ENCODE data around the gene STX8.

DNA sequence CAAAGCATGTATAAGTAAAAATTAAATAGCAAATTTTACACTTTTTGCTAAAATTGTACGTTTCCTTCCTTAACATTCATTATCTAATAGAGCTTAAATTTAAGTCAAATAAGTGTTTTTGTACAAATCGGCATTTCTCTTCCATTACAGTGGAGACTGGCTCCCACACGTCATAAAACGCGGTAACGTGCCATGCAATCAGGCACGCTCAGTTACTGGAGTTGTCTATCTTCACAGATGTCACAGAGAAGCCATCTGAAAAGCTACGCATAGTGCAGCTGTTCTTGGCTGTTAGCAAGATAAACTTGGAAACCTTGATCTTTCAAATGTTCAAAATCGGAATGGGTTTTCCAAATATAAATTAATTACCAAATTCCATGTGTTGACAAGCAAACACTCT, 165.3 kb downstream of the STX8 start:
- TF ChIP-seq, protein P1, sequence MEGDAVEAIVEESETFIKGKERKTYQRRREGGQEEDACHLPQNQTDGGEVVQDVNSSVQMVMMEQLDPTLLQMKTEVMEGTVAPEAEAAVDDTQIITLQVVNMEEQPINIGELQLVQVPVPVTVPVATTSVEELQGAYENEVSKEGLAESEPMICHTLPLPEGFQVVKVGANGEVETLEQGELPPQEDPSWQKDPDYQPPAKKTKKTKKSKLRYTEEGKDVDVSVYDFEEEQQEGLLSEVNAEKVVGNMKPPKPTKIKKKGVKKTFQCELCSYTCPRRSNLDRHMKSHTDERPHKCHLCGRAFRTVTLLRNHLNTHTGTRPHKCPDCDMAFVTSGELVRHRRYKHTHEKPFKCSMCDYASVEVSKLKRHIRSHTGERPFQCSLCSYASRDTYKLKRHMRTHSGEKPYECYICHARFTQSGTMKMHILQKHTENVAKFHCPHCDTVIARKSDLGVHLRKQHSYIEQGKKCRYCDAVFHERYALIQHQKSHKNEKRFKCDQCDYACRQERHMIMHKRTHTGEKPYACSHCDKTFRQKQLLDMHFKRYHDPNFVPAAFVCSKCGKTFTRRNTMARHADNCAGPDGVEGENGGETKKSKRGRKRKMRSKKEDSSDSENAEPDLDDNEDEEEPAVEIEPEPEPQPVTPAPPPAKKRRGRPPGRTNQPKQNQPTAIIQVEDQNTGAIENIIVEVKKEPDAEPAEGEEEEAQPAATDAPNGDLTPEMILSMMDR (IDR thresholded peaks at IDR 0.05): no peak
- no peak for TF ChIP-seq POLR2AphosphoS5 (IDR thresholded peaks at IDR 0.05)

Data from prostate gland (tissue), 2 donors.